HG03066 (cell line): ENCODE measurements around the gene ABLIM1.

Source experiments
- ATAC-seq: cut with Tn5 transposase; IDR thresholded peaks from one replicate; pipeline ENCODE4 v1.9.1; 2021; ENCODE audit warnings: low read depth; ENCODE audit not compliant: unreplicated experiment

Gene ABLIM1

DNA sequence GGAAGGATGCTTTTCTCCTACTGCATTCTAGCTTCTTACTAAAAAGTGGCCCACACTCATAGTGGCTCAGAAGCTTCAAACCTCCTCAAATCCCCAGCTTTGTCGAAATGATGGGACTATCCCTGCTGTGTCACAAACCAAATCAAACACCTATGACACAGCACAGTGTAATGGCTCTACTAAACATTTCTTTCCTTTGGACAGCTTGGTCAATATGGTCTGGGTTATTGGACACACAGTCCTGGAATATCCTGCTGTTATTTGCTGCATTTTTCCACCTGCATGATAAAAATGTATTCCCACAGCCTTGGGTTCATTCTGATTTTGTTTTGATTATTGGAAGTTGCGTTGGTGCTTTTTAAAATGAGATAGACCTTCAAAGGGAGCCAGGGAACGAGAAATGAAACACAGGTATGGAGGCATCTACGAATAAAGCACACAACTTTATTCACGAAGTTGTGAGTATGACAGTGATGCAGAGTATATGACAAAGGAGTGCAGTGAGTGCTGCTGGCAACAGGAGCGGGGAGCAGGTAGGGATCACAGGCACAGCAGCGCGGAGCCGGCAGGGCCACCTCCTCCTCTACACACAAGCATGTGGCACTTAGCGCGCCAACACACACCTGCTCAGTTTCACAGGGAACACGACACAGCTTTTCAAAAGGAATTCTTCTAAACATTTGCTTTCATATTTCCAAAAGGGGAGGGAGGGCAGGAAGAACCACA lies 227.2 kb downstream of the ABLIM1 start:
- no peak for ATAC-seq

- ATAC-seq = no peak
These were observed 228.3 kb downstream of the ABLIM1 start for GRCh38 chr10:114429581-114430335.

DNA sequence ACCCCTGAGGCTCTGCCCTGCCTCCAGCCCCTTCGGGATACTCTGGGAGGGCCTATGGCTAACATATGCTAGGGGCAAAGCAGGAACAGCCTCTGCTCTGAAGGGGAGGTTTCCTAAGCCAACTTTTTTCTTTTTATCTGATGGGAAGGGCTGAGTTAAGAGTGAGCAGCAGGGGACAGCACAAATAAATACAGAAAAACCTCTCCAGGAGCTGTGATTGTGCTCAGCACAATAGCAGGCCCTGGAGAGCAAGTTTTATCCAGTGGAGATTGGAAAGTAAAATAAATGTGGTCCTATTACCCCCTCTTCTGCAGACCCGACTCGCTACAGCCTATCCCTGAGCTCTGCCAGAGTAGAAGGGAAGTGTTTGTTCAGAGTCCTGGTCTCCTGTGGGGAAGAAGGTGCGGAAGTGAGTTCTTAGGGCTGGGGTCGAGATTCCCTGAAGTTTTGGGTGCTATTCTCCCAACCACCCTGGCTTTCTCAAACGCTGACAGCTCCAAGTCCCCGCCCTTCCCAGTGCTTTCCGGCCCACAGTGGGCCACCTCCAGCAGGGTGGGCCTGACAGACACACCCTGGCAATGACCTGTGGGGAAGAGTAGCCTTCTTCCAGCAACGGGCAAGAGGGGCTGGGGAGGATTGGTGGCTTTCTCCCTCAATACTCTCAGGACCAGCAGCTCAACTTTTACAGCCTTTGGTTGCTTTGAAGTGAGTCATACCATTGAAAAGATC lies 230.8 kb downstream of the ABLIM1 start:
- no peak for ATAC-seq

- no peak for ATAC-seq
These were observed 231.6 kb downstream of the ABLIM1 start for GRCh38 chr10:114426476-114426875.

DNA sequence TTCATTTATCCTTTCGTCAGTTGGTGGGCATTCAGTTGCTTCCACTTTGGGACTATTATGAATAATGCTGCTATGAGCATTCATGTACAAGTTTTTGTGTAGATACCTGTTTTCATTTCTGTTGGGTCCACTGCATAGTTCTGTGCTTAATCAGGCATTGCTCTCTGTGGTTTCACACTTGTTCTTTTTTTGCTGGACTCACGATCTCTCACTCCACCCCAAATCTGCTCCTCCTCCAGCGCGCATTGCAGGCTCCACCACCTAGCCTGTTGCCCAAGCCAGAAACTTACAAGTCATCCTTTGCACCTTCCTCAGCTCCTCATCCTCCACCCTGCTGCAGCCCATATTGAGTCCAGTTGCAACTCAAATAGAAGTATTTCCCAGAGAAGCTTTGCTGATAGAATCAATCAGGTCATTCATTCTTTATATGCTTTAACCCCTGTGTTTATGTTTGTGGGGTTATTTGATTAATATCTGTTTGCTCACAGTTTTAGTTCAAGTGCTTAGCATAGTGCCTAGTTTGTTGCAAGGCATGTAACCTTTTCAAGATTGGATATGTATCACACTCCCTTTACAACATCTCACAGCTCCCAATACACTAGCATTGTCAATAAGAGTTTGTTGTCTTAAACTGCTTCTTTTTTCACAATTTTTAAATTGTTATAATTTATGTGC lies 237.1 kb downstream of the ABLIM1 start:
- ATAC-seq = no peak

GRCh38 chr10:114418109-114418508 lies 240.0 kb downstream of the ABLIM1 start:
- ATAC-seq = no peak

DNA sequence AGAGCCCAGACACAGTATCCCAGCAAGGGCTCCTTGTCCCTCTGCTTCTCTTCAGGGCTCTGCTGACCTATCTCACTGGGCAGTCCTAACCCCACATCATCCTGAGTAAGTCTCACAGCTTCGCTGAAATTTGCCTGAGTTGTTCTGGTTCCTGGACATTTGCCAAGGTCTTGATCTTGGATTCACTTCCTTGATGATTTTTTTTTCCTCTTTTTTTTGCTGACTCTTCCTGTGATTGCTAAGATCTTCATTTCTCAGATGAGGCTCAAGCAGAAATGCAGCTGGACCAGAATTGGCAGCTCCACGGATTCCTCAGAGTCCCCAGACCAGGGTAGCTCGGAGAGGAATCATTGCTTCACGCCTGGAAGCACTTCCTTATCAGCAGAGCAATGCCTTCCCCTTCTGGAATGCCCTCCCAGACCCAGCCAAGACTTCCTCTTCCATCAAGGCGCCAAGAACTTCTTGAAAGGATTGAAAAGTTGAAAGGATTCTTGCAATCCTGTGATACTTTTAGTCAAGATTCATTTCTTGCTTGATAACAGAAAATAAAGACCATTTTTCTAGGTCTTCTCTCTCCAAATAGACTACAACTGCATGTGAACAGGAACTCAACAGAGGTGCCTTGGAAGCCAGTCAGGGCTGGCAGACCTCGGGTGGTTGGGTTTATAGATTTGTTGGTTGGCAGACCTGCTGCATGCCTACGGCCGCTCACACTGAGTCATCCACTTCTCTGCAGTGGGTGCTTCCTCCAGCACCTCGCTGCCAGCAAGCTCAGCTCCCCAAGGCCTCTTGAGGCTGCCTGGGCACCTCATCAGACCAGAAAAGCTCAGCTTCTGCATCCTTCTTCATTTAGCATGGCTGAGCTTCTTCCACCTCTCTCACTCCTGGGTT lies 244.9 kb downstream of the ABLIM1 start:
- ATAC-seq = no peak

- ATAC-seq = no peak
These were observed 249.1 kb downstream of the ABLIM1 start for GRCh38 chr10:114408968-114409444.

- ATAC-seq = no peak
These were observed 249.7 kb downstream of the ABLIM1 start for GRCh38 chr10:114408112-114408967.

DNA sequence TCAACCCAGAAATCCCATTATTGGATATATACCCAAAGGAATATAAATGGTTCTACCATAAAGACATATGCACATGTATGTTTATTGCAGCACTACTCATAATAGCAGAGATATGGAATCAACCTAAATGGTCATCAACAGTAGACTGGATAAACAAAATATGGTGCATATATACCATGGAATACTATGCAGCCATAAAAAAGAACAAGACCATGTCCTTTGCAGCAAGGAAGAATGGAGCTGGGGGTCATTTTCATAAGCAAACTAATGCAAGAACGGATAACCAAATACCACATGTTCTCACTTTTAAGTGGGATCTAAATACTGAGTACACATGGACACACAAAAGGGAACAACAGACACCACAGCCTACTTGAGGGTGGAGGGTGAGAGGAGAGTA lies 251.6 kb downstream of the ABLIM1 start:
- ATAC-seq = no peak

DNA sequence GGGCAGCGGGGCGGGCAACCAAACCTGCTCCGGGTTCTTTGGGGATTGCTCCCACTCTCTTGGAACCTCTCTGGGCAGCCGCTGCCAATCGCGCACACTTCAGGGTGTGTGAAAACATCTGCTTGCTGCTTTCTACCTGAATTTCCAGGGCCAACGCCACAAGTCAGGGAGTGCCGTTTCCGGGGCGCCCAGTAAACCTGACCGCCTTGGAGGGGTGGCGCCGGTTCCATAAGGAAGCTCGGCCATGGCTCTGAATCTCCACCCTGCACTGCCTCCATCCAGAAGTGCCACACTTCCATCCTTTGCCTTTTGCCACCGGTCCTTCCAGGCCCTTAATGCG lies 253.1 kb downstream of the ABLIM1 start:
- no peak for ATAC-seq

GRCh38 chr10:114404171-114405010 lies 253.7 kb downstream of the ABLIM1 start, which contains the start of gene AFAP1L2:
TSS of gene AFAP1L2 (minus strand) at chr10:114404502. CDS start at chr10:114404455, 47 bp downstream.
- no peak for ATAC-seq

DNA sequence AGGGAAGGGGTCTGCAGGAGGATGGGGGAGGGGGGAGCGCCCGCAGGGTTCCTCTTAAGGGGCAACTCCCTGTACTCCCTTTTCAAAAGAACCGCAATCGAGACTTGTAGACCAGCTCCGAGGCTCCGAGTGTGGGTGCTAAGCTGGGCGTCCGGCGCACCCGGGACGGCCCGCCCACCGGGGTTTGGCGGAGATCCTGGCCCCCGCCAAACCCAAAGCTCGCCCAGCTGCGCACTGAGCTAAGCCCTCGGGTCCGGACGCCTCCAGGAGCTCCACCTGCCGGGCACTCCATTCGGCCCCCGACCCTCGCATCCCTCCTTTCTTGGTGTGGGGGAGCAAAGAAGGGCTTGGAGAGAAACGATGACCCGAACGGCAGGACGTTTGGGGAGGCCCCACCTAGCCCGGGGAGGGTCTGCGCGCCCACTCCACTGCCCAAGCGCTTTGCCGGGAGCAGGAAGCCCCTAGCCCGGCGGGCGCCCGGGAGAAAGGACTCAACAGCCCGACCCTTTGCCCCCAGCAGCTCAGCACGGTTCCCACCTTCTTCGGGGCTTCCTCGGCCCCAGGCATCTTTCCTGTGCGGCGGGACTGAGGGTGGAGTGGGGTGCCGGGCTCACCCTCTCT lies 254.4 kb downstream of the ABLIM1 start:
- no peak for ATAC-seq

- no peak for ATAC-seq
These were observed 255.1 kb downstream of the ABLIM1 start for GRCh38 chr10:114402871-114403540.

DNA sequence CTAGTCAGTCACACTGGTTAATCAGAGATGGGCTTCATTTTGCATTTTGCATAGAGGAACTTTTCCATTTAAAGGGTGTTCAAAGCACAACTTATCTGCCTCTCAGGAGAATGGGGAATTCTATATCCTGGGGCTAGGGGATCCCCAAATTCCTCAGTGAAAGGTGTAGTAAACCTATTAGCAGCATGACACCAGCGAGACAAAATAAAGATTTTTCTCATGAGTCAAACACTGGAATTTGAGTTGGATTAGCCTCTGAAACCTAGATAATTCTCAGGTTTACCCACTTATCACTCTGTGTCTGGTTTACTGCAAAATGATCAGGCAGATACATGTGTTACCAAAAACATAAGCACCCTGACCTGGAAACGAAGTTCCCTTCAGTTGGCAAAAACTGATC lies 255.8 kb downstream of the ABLIM1 start:
- no peak for ATAC-seq

- no peak for ATAC-seq
These were observed 256.8 kb downstream of the ABLIM1 start for GRCh38 chr10:114401195-114401791.

DNA sequence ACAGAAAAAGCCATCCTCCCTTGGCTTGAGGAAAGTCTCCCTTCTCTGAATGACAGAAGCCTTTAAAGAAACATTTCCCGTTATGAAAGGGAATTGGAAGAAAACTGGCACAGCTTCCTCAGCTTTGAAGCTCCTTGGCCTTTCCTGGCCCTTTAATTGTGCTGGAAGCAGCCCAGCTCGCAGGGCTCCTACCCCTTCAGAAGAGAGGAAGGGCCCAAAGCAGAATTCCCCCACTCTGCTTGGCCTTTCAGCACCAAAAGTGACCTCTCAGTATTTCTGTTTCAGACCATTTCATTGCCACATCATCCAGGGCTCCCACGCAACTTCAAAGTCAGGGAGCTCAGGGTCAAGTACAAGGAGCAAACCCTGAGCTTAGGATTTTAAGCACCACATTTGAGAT lies 258.0 kb downstream of the ABLIM1 start:
- no peak for ATAC-seq
